HEK293 (cell line): ENCODE measurements around the gene TBC1D24.

Experiments used
- EGR2 ChIP-seq: fragments of 450-650 bp; formaldehyde crosslinking; IDR thresholded peaks from 2 replicates; pipeline ENCODE4 v1.5.1; 2016; ENCODE audit warnings: low read depth, missing biosample characterization, missing genetic modification characterization
- FEZF1 ChIP-seq: fragments of 450-650 bp; formaldehyde crosslinking; IDR thresholded peaks from 2 replicates; pipeline ENCODE4 v1.5.1; 2016; ENCODE audit warnings: missing biosample characterization, missing genetic modification characterization
- GFI1B ChIP-seq: fragments of 450-650 bp; formaldehyde crosslinking; IDR thresholded peaks from 2 replicates; pipeline ENCODE4 v1.5.1; 2016; ENCODE audit warnings: missing biosample characterization, missing genetic modification characterization
- GLIS1 ChIP-seq: fragments of 450-650 bp; formaldehyde crosslinking; IDR thresholded peaks from 2 replicates; pipeline ENCODE4 v1.5.1; 2016; ENCODE audit warnings: missing biosample characterization, missing genetic modification characterization
- KLF10 ChIP-seq: fragments of 450-650 bp; IDR thresholded peaks from 2 replicates; pipeline ENCODE4 v1.5.1; 2018; ENCODE audit warnings: missing biosample characterization, mild to moderate bottlenecking, missing genetic modification characterization
- KLF8 ChIP-seq: fragments of 450-650 bp; formaldehyde crosslinking; IDR thresholded peaks from 2 replicates; pipeline ENCODE4 v1.5.1; 2016; ENCODE audit warnings: missing biosample characterization, missing genetic modification characterization
- KLF9 ChIP-seq: fragments of 450-650 bp; formaldehyde crosslinking; IDR thresholded peaks from 2 replicates; pipeline ENCODE4 v1.5.1; 2016; ENCODE audit warnings: missing biosample characterization, missing genetic modification characterization, low read depth
- PRDM2 ChIP-seq: fragments of 450-650 bp; formaldehyde crosslinking; IDR thresholded peaks from 2 replicates; pipeline ENCODE4 v1.5.1; 2016; ENCODE audit warnings: missing biosample characterization, missing genetic modification characterization, borderline replicate concordance
- REPIN1 ChIP-seq: fragments of 450-650 bp; formaldehyde crosslinking; IDR thresholded peaks from 2 replicates; pipeline ENCODE4 v1.5.1; 2017; ENCODE audit warnings: missing biosample characterization, missing genetic modification characterization, low read depth
- SP3 ChIP-seq: fragments of 450-650 bp; formaldehyde crosslinking; IDR thresholded peaks from 2 replicates; pipeline ENCODE4 v1.5.1; 2016; ENCODE audit warnings: missing biosample characterization, missing genetic modification characterization
- TRIM28 ChIP-seq: IDR thresholded peaks from 2 replicates; pipeline ENCODE4 v1.6.1; 2011; ENCODE audit warnings: low read length, control low read depth, borderline replicate concordance
- YY2 ChIP-seq: fragments of 450-650 bp; formaldehyde crosslinking; IDR thresholded peaks from 2 replicates; pipeline ENCODE4 v1.5.1; 2016; ENCODE audit warnings: missing biosample characterization, missing genetic modification characterization
- ZBTB17 ChIP-seq: fragments of 450-650 bp; formaldehyde crosslinking; IDR thresholded peaks from 2 replicates; pipeline ENCODE4 v1.5.1; 2016; ENCODE audit warnings: missing biosample characterization, missing genetic modification characterization
- ZBTB8A ChIP-seq: fragments of 450-650 bp; formaldehyde crosslinking; IDR thresholded peaks from 2 replicates; pipeline ENCODE4 v1.5.1; 2016; ENCODE audit warnings: missing biosample characterization, missing genetic modification characterization
- ZFHX2 ChIP-seq: fragments of 450-650 bp; formaldehyde crosslinking; conservative IDR thresholded peaks from 2 replicates; pipeline ENCODE4 v1.5.1; 2016; ENCODE audit warnings: missing biosample characterization, missing genetic modification characterization
- ZNF174 ChIP-seq: fragments of 450-650 bp; formaldehyde crosslinking; IDR thresholded peaks from 2 replicates; pipeline ENCODE4 v1.5.0; 2017; ENCODE audit warnings: missing biosample characterization, mild to moderate bottlenecking, missing genetic modification characterization
- ZNF175 ChIP-seq: fragments of 450-650 bp; formaldehyde crosslinking; IDR thresholded peaks from 2 replicates; pipeline ENCODE4 v1.5.1; 2016; ENCODE audit warnings: missing biosample characterization, missing genetic modification characterization
- ZNF184 ChIP-seq: fragments of 450-650 bp; IDR thresholded peaks from 2 replicates; pipeline ENCODE4 v1.5.1; 2018; ENCODE audit warnings: missing biosample characterization, mild to moderate bottlenecking, missing genetic modification characterization
- ZNF302 ChIP-seq: fragments of 450-650 bp; formaldehyde crosslinking; IDR thresholded peaks from 2 replicates; pipeline ENCODE4 v1.5.1; 2016; ENCODE audit warnings: missing biosample characterization, missing genetic modification characterization, low read depth
- ZNF335 ChIP-seq: fragments of 450-650 bp; formaldehyde crosslinking; conservative IDR thresholded peaks from 2 replicates; pipeline ENCODE4 v1.5.1; 2016; ENCODE audit warnings: missing biosample characterization, missing genetic modification characterization
- ZNF404 ChIP-seq: fragments of 450-650 bp; formaldehyde crosslinking; IDR thresholded peaks from 2 replicates; pipeline ENCODE4 v1.5.1; 2017; ENCODE audit warnings: missing biosample characterization, missing genetic modification characterization
- ZNF423 ChIP-seq: fragments of 450-650 bp; formaldehyde crosslinking; IDR thresholded peaks from 2 replicates; pipeline ENCODE4 v1.5.1; 2016; ENCODE audit warnings: missing biosample characterization, missing genetic modification characterization
- ZNF449 ChIP-seq: fragments of 450-650 bp; formaldehyde crosslinking; IDR thresholded peaks from 2 replicates; pipeline ENCODE4 v1.5.1; 2017; ENCODE audit warnings: missing biosample characterization, mild to moderate bottlenecking, missing genetic modification characterization, moderate library complexity
- ZNF473 ChIP-seq: fragments of 450-650 bp; formaldehyde crosslinking; IDR thresholded peaks from 2 replicates; pipeline ENCODE4 v1.5.1; 2017; ENCODE audit warnings: missing biosample characterization, missing genetic modification characterization
- ZNF544 ChIP-seq: fragments of 450-650 bp; formaldehyde crosslinking; IDR thresholded peaks from 2 replicates; pipeline ENCODE4 v1.5.0; 2017; ENCODE audit warnings: missing biosample characterization, missing genetic modification characterization
- ZNF621 ChIP-seq: fragments of 450-650 bp; formaldehyde crosslinking; IDR thresholded peaks from 2 replicates; pipeline ENCODE4 v1.5.1; 2017; ENCODE audit warnings: missing biosample characterization, missing genetic modification characterization
- ZNF677 ChIP-seq: fragments of 450-650 bp; IDR thresholded peaks from 2 replicates; pipeline ENCODE4 v1.5.0; 2018; ENCODE audit warnings: missing biosample characterization, mild to moderate bottlenecking, missing genetic modification characterization, moderate library complexity
- ZNF707 ChIP-seq: fragments of 450-650 bp; formaldehyde crosslinking; IDR thresholded peaks from 2 replicates; pipeline ENCODE4 v1.5.1; 2016; ENCODE audit warnings: missing biosample characterization, missing genetic modification characterization
- TF ChIP-seq, protein P1 (sequence below): fragments of 450-650 bp; formaldehyde crosslinking; IDR thresholded peaks from 2 replicates; pipeline ENCODE4 v1.5.1; 2016; ENCODE audit warnings: missing biosample characterization, missing genetic modification characterization
- TF ChIP-seq, protein P2 (sequence below): fragments of 450-650 bp; formaldehyde crosslinking; IDR thresholded peaks from 2 replicates; pipeline ENCODE4 v1.5.1; 2016; ENCODE audit warnings: missing biosample characterization, missing genetic modification characterization

The TBC1D24 gene

GRCh38 chr16:2514333-2515179 is 39.6 kb downstream of the TBC1D24 start (continued):
- TF ChIP-seq ZNF175, result no peak
- peak; percentile 71; the same call in 1 of the 2 replicates for TF ChIP-seq EGR2 (tag by site-specific recombination)
- TF ChIP-seq ZNF335 (tag by site-specific recombination), result peak; percentile 63
- no peak for TF ChIP-seq FEZF1
- no peak for TF ChIP-seq GFI1B
- TF ChIP-seq ZNF621 (tag by site-specific recombination), result no peak
- TF ChIP-seq PRDM2 (tag by site-specific recombination), result no peak
- TF ChIP-seq KLF9 (tag by site-specific recombination), result no peak
- no peak for TF ChIP-seq KLF8 (tag by site-specific recombination)
- TF ChIP-seq, protein P1, sequence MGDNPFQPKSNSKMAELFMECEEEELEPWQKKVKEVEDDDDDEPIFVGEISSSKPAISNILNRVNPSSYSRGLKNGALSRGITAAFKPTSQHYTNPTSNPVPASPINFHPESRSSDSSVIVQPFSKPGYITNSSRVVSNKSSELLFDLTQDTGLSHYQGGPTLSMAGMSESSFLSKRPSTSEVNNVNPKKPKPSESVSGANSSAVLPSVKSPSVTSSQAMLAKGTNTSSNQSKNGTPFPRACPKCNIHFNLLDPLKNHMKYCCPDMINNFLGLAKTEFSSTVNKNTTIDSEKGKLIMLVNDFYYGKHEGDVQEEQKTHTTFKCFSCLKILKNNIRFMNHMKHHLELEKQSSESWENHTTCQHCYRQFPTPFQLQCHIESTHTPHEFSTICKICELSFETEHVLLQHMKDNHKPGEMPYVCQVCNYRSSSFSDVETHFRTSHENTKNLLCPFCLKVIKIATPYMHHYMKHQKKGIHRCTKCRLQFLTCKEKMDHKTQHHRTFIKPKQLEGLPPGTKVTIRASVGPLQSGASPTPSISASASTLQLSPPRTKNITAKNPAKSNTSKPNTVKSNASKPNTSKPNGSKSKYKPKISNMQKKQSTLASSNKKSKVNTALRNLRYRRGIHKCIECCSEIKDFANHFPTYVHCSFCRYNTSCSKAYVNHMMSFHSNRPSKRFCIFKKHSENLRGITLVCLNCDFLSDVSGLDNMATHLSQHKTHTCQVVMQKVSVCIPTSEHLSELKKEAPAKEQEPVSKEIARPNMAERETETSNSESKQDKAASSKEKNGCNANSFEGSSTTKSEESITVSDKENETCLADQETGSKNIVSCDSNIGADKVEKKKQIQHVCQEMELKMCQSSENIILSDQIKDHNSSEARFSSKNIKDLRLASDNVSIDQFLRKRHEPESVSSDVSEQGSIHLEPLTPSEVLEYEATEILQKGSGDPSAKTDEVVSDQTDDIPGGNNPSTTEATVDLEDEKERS, result no peak
- peak; percentile 24; the same call in 1 of the 2 replicates for TF ChIP-seq GLIS1 (tag by site-specific recombination)
- TF ChIP-seq ZNF473 (tag by site-specific recombination), result no peak
- no peak for TF ChIP-seq ZNF677 (tag by site-specific recombination)
- peak; percentile 42; the same call in 1 of the 2 replicates for TF ChIP-seq ZNF449 (tag by site-specific recombination)
- no peak for TF ChIP-seq ZNF404 (tag by site-specific recombination)
- TF ChIP-seq, protein P2, sequence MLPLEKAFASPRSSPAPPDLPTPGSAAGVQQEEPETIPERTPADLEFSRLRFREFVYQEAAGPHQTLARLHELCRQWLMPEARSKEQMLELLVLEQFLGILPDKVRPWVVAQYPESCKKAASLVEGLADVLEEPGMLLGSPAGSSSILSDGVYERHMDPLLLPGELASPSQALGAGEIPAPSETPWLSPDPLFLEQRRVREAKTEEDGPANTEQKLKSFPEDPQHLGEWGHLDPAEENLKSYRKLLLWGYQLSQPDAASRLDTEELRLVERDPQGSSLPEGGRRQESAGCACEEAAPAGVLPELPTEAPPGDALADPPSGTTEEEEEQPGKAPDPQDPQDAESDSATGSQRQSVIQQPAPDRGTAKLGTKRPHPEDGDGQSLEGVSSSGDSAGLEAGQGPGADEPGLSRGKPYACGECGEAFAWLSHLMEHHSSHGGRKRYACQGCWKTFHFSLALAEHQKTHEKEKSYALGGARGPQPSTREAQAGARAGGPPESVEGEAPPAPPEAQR (tag by site-specific recombination), result no peak
- TF ChIP-seq ZFHX2 (tag by site-specific recombination), result peak; percentile 79
- TF ChIP-seq TRIM28, result no peak
- TF ChIP-seq YY2, result no peak
- TF ChIP-seq ZNF174 (tag by site-specific recombination), result no peak
- TF ChIP-seq SP3, result no peak
- no peak for TF ChIP-seq REPIN1
- TF ChIP-seq ZNF423 (tag by site-specific recombination), result no peak
- no peak for TF ChIP-seq KLF10 (tag by site-specific recombination)
- TF ChIP-seq ZNF544 (tag by site-specific recombination), result no peak
- no peak for TF ChIP-seq ZNF184 (tag by site-specific recombination)
- peak; percentile 44; the same call in 1 of the 2 replicates for TF ChIP-seq ZBTB8A (tag by site-specific recombination)
- TF ChIP-seq ZBTB17 (tag by site-specific recombination), result no peak
- no peak for TF ChIP-seq ZNF707 (tag by site-specific recombination)
- no peak for TF ChIP-seq ZNF302 (tag by site-specific recombination)
